H9 (cell line): Measurements from ENCODE around the gene UPF3A. TPM values are rescaled to one million over a fixed set of nuclear protein-coding genes. Genes with fewer than 3 reads are reported as not detected.
"Not testable (repeated sequence)": the region's sequence is repeated elsewhere in the genome, so short reads cannot be mapped to it uniquely, and the experiment has no call there.

Experiments
- DNase-seq: peaks from one replicate; pipeline ENCODE4 v3.0.0-alpha.2; 2017
- H2AFZ ChIP-seq: one replicate; pipeline ENCODE4 v1.6.1; 2013; ENCODE audit warnings: mild to moderate bottlenecking, low read length, control low read depth, moderate library complexity
- H2AK5ac ChIP-seq: 2 replicates; pipeline ENCODE4 v1.6.1; 2013; ENCODE audit warnings: low read length, control low read depth, mixed read lengths; ENCODE audit not compliant: insufficient read length
- H2BK120ac ChIP-seq: one replicate; pipeline ENCODE4 v1.6.1; 2013; ENCODE audit warnings: low read depth, mild to moderate bottlenecking, low read length, control low read depth, inconsistent platforms; ENCODE audit not compliant: poor library complexity, severe bottlenecking
- H2BK12ac ChIP-seq: 2 replicates; pipeline ENCODE4 v1.6.1; 2013; ENCODE audit warnings: low read length, control low read depth, mixed read lengths, low read depth; ENCODE audit not compliant: insufficient read length
- H2BK15ac ChIP-seq: 2 replicates; pipeline ENCODE4 v1.6.1; 2013; ENCODE audit warnings: low read depth, low read length, control low read depth
- H2BK20ac ChIP-seq: one replicate; pipeline ENCODE4 v1.6.1; 2013; ENCODE audit warnings: low read depth, mild to moderate bottlenecking, low read length, control low read depth, inconsistent platforms; ENCODE audit not compliant: poor library complexity, severe bottlenecking
- H2BK5ac ChIP-seq: 2 replicates; pipeline ENCODE4 v1.6.1; 2013; ENCODE audit warnings: low read length, control low read depth, mixed read lengths; ENCODE audit not compliant: insufficient read length
- H3K14ac ChIP-seq: 2 replicates; pipeline ENCODE4 v1.6.1; 2013; ENCODE audit warnings: low read length, control low read depth; ENCODE audit not compliant: insufficient read depth
- H3K18ac ChIP-seq: 2 replicates; pipeline ENCODE4 v1.6.1; 2013; ENCODE audit warnings: low read depth, mild to moderate bottlenecking, mixed read lengths, low read length, control low read depth; ENCODE audit not compliant: insufficient read length
- H3K23ac ChIP-seq: 2 replicates; pipeline ENCODE4 v1.6.1; 2013; ENCODE audit warnings: low read length, control low read depth, mixed read lengths, low read depth; ENCODE audit not compliant: insufficient read length
- H3K23me2 ChIP-seq: 2 replicates; pipeline ENCODE4 v1.6.1; 2013; ENCODE audit warnings: low read depth, mild to moderate bottlenecking, mixed read lengths, low read length, control low read depth; ENCODE audit not compliant: insufficient read length, poor library complexity, severe bottlenecking
- H3K27ac ChIP-seq: 2 replicates; pipeline ENCODE4 v1.5.1; 2013; ENCODE audit warnings: low read length, control low read depth, mixed read lengths, low read depth; ENCODE audit not compliant: insufficient read length
- H3K27me3 ChIP-seq: 2 replicates; pipeline ENCODE4 v1.6.1; 2013; ENCODE audit warnings: low read length, control low read depth, inconsistent platforms; ENCODE audit not compliant: insufficient read depth
- H3K4ac ChIP-seq: 2 replicates; pipeline ENCODE4 v1.6.1; 2013; ENCODE audit warnings: low read depth, mild to moderate bottlenecking, control low read depth, inconsistent platforms, low read length, moderate library complexity
- H3K4me1 ChIP-seq: 2 replicates; pipeline ENCODE4 v1.6.1; 2013; ENCODE audit warnings: low read length, control low read depth, inconsistent platforms; ENCODE audit not compliant: insufficient read depth
- H3K4me2 ChIP-seq: 2 replicates; pipeline ENCODE4 v1.6.1; 2013; ENCODE audit warnings: low read length, control low read depth, mixed read lengths; ENCODE audit not compliant: insufficient read length, insufficient read depth
- H3K56ac ChIP-seq: 2 replicates; pipeline ENCODE4 v1.6.1; 2013; ENCODE audit warnings: low read depth, mild to moderate bottlenecking, mixed read lengths, low read length, control low read depth; ENCODE audit not compliant: insufficient read length
- H3K79me1 ChIP-seq: 2 replicates; pipeline ENCODE4 v1.6.1; 2013; ENCODE audit warnings: low read depth, mild to moderate bottlenecking, moderate library complexity, low read length, control low read depth, inconsistent platforms; ENCODE audit not compliant: insufficient read depth, poor library complexity, severe bottlenecking
- H3K79me2 ChIP-seq: 2 replicates; pipeline ENCODE4 v1.6.1; 2013; ENCODE audit warnings: low read length, control low read depth, inconsistent platforms; ENCODE audit not compliant: insufficient read depth
- H3K9ac ChIP-seq: 2 replicates; pipeline ENCODE4 v1.6.1; 2013; ENCODE audit warnings: low read length, control low read depth, mixed read lengths; ENCODE audit not compliant: insufficient read length; ENCODE audit errors: extremely low read depth
- H3K9me3 ChIP-seq: one replicate; pipeline ENCODE4 v1.6.1; 2013; ENCODE audit warnings: low read depth, low read length, inconsistent platforms; ENCODE audit not compliant: control insufficient read depth
- H3T11ph ChIP-seq: one replicate; pipeline ENCODE4 v1.6.1; 2013; ENCODE audit warnings: mild to moderate bottlenecking, low read length, control low read depth, inconsistent platforms
- H4K20me1 ChIP-seq: one replicate; pipeline ENCODE4 v1.6.1; 2013; ENCODE audit not compliant: control insufficient read depth, insufficient read length, insufficient read depth
- H4K5ac ChIP-seq: 2 replicates; pipeline ENCODE4 v1.6.1; 2013; ENCODE audit warnings: low read depth, mild to moderate bottlenecking, mixed read lengths, low read length, control low read depth; ENCODE audit not compliant: insufficient read length
- H4K8ac ChIP-seq: replicated peaks from 2 replicates; pipeline ENCODE4 v1.6.1; 2013; ENCODE audit warnings: low read length, control low read depth, mixed read lengths, low read depth; ENCODE audit not compliant: insufficient read length
- H4K91ac ChIP-seq: 2 replicates; pipeline ENCODE4 v1.6.1; 2013; ENCODE audit warnings: low read depth, mild to moderate bottlenecking, moderate library complexity, mixed read lengths, low read length, control low read depth; ENCODE audit not compliant: insufficient read length
- H3K27ac Mint-ChIP-seq, 3 experiments: 2 replicates in 2 of 3; 3 replicates in 1 of 3; pipeline ENCODE4 v1.8.0; 2020 to 2021; ENCODE audit warnings: mixed read lengths in 3 of 3, mild to moderate bottlenecking in 1 of 3, moderate library complexity in 1 of 3
- H3K27me3 Mint-ChIP-seq: 2 replicates; pipeline ENCODE4 v1.8.0; 2021; ENCODE audit warnings: low read depth, mild to moderate bottlenecking, moderate library complexity, mixed read lengths
- H3K36me3 Mint-ChIP-seq, 3 experiments: 2 replicates in 2 of 3; 3 replicates in 1 of 3; pipeline ENCODE4 v1.8.0; 2020 to 2021; ENCODE audit warnings: low read depth in 3 of 3, mixed read lengths in 3 of 3; ENCODE audit not compliant: insufficient read depth in 1 of 3
- H3K4me1 Mint-ChIP-seq, 2 experiments: 2 replicates each; pipeline ENCODE4 v1.8.0; 2020; ENCODE audit warnings: mixed read lengths in 2 of 2
- H3K4me3 Mint-ChIP-seq, 2 experiments: 2 replicates in 1 of 2; 3 replicates in 1 of 2; pipeline ENCODE4 v1.8.0; 2020 to 2021; ENCODE audit warnings: mild to moderate bottlenecking in 2 of 2, mixed read lengths in 2 of 2, moderate library complexity in 1 of 2
- H3K9me3 Mint-ChIP-seq, 2 experiments: 2 replicates in 1 of 2; 3 replicates in 1 of 2; pipeline ENCODE4 v1.8.0; 2020; ENCODE audit warnings: mild to moderate bottlenecking in 2 of 2, mixed read lengths in 2 of 2, moderate library complexity in 1 of 2
- WGBS: extraction: QIAGEN DNeasy Blood & Tissue Kit; methylation state at CpG from one replicate; pipeline ENCODE4 v1.1.7; 2013; ENCODE audit warnings: missing lambda C conversion rate, low lambda C conversion rate, mixed read lengths; ENCODE audit not compliant: insufficient read length; ENCODE audit errors: extremely low coverage; 5-methylcytosine and 5-hydroxymethylcytosine counted together
- total RNA-seq: library from RNA; stranded (reverse); gene quantifications from 2 replicates; pipeline ENCODE4 v1.2.1, GENCODE V29; 2021
- TF ChIP-seq, protein P1 (sequence below): fragments of 200-600 bp; sonication (generic); conservative IDR thresholded peaks from 3 replicates; pipeline ENCODE4 v1.8.0; 2021; ENCODE audit warnings: antibody characterized with exemption, mild to moderate bottlenecking

The UPF3A gene
- total RNA-seq, 1 experiment from 2014 or later = 81.8 TPM

DNA sequence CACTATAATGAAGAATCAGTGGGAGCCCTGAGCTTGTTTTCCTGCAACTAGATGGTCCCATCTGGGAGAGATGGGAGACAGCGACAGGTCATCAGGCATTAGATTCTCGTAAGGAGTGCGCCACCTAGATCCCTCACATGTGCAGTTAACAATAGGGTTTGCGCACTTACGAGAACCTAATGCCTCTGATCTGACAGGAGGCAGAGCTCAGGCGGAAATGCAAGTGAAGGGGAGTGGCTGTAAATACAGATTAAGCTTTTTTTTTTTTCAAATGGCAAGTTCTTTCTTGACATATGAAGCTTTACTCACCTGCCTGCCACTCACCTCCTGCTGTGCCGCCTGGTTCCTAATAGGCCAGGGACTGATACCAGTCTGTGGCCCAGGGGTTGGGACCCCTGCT is 32.3 kb upstream of the UPF3A start:
- Histone ChIP-seq H3K4ac (no peak overlapping the region), H2AK5ac (no peak overlapping the region), H2AFZ (no peak overlapping the region), H4K20me1 (no peaks in the 10 kb centered on the region), H3K79me1 (no peaks in the 10 kb centered on the region), H3K56ac (no peak overlapping the region), H3K79me2 (no peaks in the 10 kb centered on the region), H4K91ac (no peak overlapping the region), H3K9ac (no peak overlapping the region), H2BK12ac (no peak overlapping the region), H2BK120ac (no peak overlapping the region), H3K18ac (no peak overlapping the region), H2BK15ac (no peak overlapping the region), H3K4me1 (no peaks in the 10 kb centered on the region), H3K14ac (no peak overlapping the region), H3K4me2 (no peak overlapping the region), H3K27ac (no peak overlapping the region), H4K8ac (no peak overlapping the region), H2BK20ac (no peak overlapping the region), H3K9me3 (no peaks in the 10 kb centered on the region), H3K27me3 (no peaks in the 10 kb centered on the region), H3K23ac (no peak overlapping the region), H4K5ac (no peak overlapping the region), H3T11ph (no peak overlapping the region), H2BK5ac (no peak overlapping the region), H3K23me2 (no peaks in the 10 kb centered on the region)
- H3K4me1 Mint-ChIP-seq = no peaks in the 10 kb centered on the region
- no peak overlapping the region for H3K27ac Mint-ChIP-seq
- H3K36me3 Mint-ChIP-seq = peaks cover 56 to 92% (median 77%) of the 10 kb centered on the region in 3 experiments
- no peaks in the 10 kb centered on the region for H3K27me3 Mint-ChIP-seq
- DNase-seq = no peak
- TF ChIP-seq, protein P1, sequence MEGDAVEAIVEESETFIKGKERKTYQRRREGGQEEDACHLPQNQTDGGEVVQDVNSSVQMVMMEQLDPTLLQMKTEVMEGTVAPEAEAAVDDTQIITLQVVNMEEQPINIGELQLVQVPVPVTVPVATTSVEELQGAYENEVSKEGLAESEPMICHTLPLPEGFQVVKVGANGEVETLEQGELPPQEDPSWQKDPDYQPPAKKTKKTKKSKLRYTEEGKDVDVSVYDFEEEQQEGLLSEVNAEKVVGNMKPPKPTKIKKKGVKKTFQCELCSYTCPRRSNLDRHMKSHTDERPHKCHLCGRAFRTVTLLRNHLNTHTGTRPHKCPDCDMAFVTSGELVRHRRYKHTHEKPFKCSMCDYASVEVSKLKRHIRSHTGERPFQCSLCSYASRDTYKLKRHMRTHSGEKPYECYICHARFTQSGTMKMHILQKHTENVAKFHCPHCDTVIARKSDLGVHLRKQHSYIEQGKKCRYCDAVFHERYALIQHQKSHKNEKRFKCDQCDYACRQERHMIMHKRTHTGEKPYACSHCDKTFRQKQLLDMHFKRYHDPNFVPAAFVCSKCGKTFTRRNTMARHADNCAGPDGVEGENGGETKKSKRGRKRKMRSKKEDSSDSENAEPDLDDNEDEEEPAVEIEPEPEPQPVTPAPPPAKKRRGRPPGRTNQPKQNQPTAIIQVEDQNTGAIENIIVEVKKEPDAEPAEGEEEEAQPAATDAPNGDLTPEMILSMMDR = no peak
- no peak overlapping the region for H3K4me3 Mint-ChIP-seq
- WGBS = no CpG with 5 or more reads among the region's 7 CpGs
- no peaks in the 10 kb centered on the region; a peak in 1 of 5 replicates for H3K9me3 Mint-ChIP-seq

DNA sequence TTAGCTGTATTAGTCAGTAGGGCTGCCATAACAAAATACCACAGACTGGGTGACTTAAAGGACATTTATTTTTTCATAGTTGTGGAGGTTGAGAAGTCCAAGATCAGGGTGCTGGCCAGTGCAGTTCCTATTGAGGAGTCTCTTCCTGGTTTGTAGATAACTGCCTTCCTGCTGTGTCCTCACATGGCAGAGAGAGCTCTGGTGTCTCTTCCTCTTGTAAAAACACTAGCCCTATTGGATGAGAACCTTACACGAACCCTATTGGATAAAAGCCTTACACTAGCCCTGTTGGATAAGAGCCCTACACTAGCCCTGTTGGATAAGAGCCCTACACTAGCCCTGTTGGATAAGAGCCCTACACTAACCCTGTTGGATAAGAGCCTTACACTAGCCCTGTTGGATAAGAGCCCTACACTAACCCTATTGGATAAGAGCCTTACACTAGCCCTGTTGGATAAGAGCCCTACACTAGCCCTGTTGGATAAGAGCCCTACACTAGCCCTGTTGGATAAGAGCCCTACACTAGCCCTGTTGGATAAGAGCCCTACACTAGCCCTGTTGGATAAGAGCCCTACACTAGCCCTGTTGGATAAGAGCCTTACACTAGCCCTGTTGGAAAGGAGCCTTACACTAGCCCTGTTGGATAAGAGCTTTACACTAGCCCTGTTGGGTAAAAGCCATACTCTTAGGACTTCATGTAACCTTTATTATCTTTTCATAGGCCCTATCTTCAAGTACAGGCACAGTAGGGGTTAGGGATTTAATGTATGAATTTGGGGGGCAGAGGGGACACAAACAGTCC is 29.6 kb upstream of the UPF3A start:
- H2BK5ac ChIP-seq, H3K23ac ChIP-seq, H2BK20ac ChIP-seq, H3K27me3 ChIP-seq, H2BK15ac ChIP-seq, H3K27ac ChIP-seq, H2BK12ac ChIP-seq, H4K91ac ChIP-seq, H4K20me1 ChIP-seq, H3K14ac ChIP-seq, H3K23me2 ChIP-seq, H3T11ph ChIP-seq, H2AFZ ChIP-seq, H3K4me3 Mint-ChIP-seq, DNase-seq, H3K79me2 ChIP-seq, H3K18ac ChIP-seq, H3K4ac ChIP-seq, H3K9me3 ChIP-seq, H4K8ac ChIP-seq, H2BK120ac ChIP-seq, H3K9me3 Mint-ChIP-seq, H3K56ac ChIP-seq, H3K4me2 ChIP-seq, H3K27me3 Mint-ChIP-seq, H3K9ac ChIP-seq, H4K5ac ChIP-seq, H2AK5ac ChIP-seq, H3K4me1 ChIP-seq, H3K27ac Mint-ChIP-seq, H3K79me1 ChIP-seq: not testable (repeated sequence)
- H3K4me1 Mint-ChIP-seq = peaks cover 15 to 16% of the 10 kb centered on the region in 2 experiments
- WGBS = no CpG with 5 or more reads among the region's 1 CpG
- H3K36me3 Mint-ChIP-seq = peaks cover 40 to 89% (median 66%) of the 10 kb centered on the region in 3 experiments
